ENCODE results near the gene BICC1. TPM values are rescaled to one million over a fixed set of nuclear protein-coding genes. Genes with fewer than 3 reads are reported as not detected.

BICC1 gene
- total and polyA plus RNA-seq, 2 experiments from 2014 or later: 5.8 to 20.4 TPM

- WGBS (ENCODE audit: low lambda C conversion rate, missing lambda C conversion rate): 57% methylated on average over 4 of the region's 4 CpGs
- TF ChIP-seq CTCF (IDR thresholded peaks at IDR 0.05; ENCODE audit: poor library complexity): no peak
- no peak for TF ChIP-seq EZH2 (IDR thresholded peaks at IDR 0.05; ENCODE audit: borderline replicate concordance)
- no peak for TF ChIP-seq EZH2phosphoT487 (IDR thresholded peaks at IDR 0.05; ENCODE audit: low read depth, severe bottlenecking, unreplicated experiment)
- Histone ChIP-seq H4K20me1 (ENCODE audit: insufficient read depth, poor library complexity, severe bottlenecking) (no peaks in the 10 kb centered on the region), H3K79me2 (no peaks in the 10 kb centered on the region), H3K4me1 (ENCODE audit: insufficient read depth) (peaks cover 8% of the 10 kb centered on the region), H3K27ac (peak overlapping the region; percentile 33), H3K9me2 (replicated peaks; ENCODE audit: insufficient read depth) (no peaks in the 10 kb centered on the region), H3K36me3 (replicated peaks; ENCODE audit: insufficient read depth, low read depth) (no peaks in the 10 kb centered on the region), H3K4me3 (no peak overlapping the region), H3K9me3 (ENCODE audit: low read depth) (no peaks in the 10 kb centered on the region), H3K27me3 (no peaks in the 10 kb centered on the region), H3K4me2 (peak overlapping the region; percentile 30), H2AFZ (no peak overlapping the region)
- no peak for DNase-seq (ENCODE audit: low spot score)
Measured at GRCh38 chr10:58775960-58776567, 263.4 kb downstream of the BICC1 start.

GRCh38 chr10:58776568-58777318 lies 264.1 kb downstream of the BICC1 start:
- Histone ChIP-seq H3K9me2 (replicated peaks; ENCODE audit: insufficient read depth) (no peaks in the 10 kb centered on the region), H3K27me3 (no peaks in the 10 kb centered on the region), H3K4me1 (ENCODE audit: insufficient read depth) (peaks cover 8% of the 10 kb centered on the region), H3K79me2 (no peaks in the 10 kb centered on the region), H3K9me3 (ENCODE audit: low read depth) (no peaks in the 10 kb centered on the region), H2AFZ (no peak overlapping the region), H4K20me1 (ENCODE audit: insufficient read depth, poor library complexity, severe bottlenecking) (no peaks in the 10 kb centered on the region), H3K4me2 (peak overlapping the region; percentile 30), H3K4me3 (no peak overlapping the region), H3K27ac (peak overlapping the region; percentile 33), H3K36me3 (replicated peaks; ENCODE audit: insufficient read depth, low read depth) (no peaks in the 10 kb centered on the region)
- no peak for TF ChIP-seq EZH2phosphoT487 (IDR thresholded peaks at IDR 0.05; ENCODE audit: low read depth, severe bottlenecking, unreplicated experiment)
- no peak for TF ChIP-seq CTCF (IDR thresholded peaks at IDR 0.05; ENCODE audit: poor library complexity)
- no peak for TF ChIP-seq EZH2 (IDR thresholded peaks at IDR 0.05; ENCODE audit: borderline replicate concordance)
- no peak for DNase-seq (ENCODE audit: low spot score)
- 60% methylated on average over 5 of the region's 5 CpGs for WGBS (ENCODE audit: low lambda C conversion rate, missing lambda C conversion rate)

- H4K20me1 ChIP-seq (ENCODE audit: insufficient read depth, poor library complexity, severe bottlenecking): no peaks in the 10 kb centered on the region
- H3K27ac ChIP-seq: no peak overlapping the region
- no peaks in the 10 kb centered on the region for H3K9me2 ChIP-seq (replicated peaks; ENCODE audit: insufficient read depth)
- no peaks in the 10 kb centered on the region for H3K9me3 ChIP-seq (ENCODE audit: low read depth)
- no peak for DNase-seq (ENCODE audit: low spot score)
- no peak for TF ChIP-seq CTCF (IDR thresholded peaks at IDR 0.05; ENCODE audit: poor library complexity)
- no peak for TF ChIP-seq EZH2phosphoT487 (IDR thresholded peaks at IDR 0.05; ENCODE audit: low read depth, severe bottlenecking, unreplicated experiment)
- TF ChIP-seq EZH2 (IDR thresholded peaks at IDR 0.05; ENCODE audit: borderline replicate concordance): no peak
- 79% methylated on average over 2 of the region's 2 CpGs for WGBS (ENCODE audit: low lambda C conversion rate, missing lambda C conversion rate)
- H3K4me1 ChIP-seq (ENCODE audit: insufficient read depth): peaks cover 17% of the 10 kb centered on the region
- H3K4me2 ChIP-seq: no peak overlapping the region
- H3K36me3 ChIP-seq (replicated peaks; ENCODE audit: insufficient read depth, low read depth): no peaks in the 10 kb centered on the region
- no peaks in the 10 kb centered on the region for H3K79me2 ChIP-seq
- no peak overlapping the region for H2AFZ ChIP-seq
- H3K4me3 ChIP-seq: no peak overlapping the region
- H3K27me3 ChIP-seq: no peaks in the 10 kb centered on the region
Measured at GRCh38 chr10:58778966-58779365, 266.3 kb downstream of the BICC1 start.
